OCI-LY1 (cell line): ENCODE measurements around the gene TRAPPC12.
"Not testable (repeated sequence)": the region's sequence is repeated elsewhere in the genome, so short reads cannot be mapped to it uniquely, and the experiment has no call there.

Experiments
- H2AFZ ChIP-seq: fragments of 200-600 bp; sonication (generic), shearing (Covaris generic); 2 replicates; pipeline ENCODE4 v1.6.0; 2014; ENCODE audit warnings: antibody characterized with exemption, mild to moderate bottlenecking, low read length
- H3F3A ChIP-seq: fragments of 200-600 bp; sonication (generic), shearing (Covaris generic); 2 replicates; pipeline ENCODE4 v1.6.0; 2014; ENCODE audit warnings: mild to moderate bottlenecking, antibody characterized with exemption, low read length, moderate library complexity; ENCODE audit not compliant: insufficient read depth
- H3K27ac ChIP-seq: fragments of 200-600 bp; sonication (generic); 2 replicates; pipeline ENCODE4 v1.5.1; 2014; ENCODE audit warnings: low read length, mixed run types, mild to moderate bottlenecking, low read depth; ENCODE audit not compliant: poor library complexity, severe bottlenecking
- H3K27me3 ChIP-seq: fragments of 200-600 bp; sonication (generic); 2 replicates; pipeline ENCODE4 v1.6.0; 2014; ENCODE audit warnings: antibody characterized with exemption, mild to moderate bottlenecking, low read length, moderate library complexity; ENCODE audit not compliant: insufficient read depth
- H3K36me3 ChIP-seq: fragments of 200-600 bp; sonication (generic); 2 replicates; pipeline ENCODE4 v1.6.1; 2014; ENCODE audit warnings: mild to moderate bottlenecking, antibody characterized with exemption, low read length, moderate library complexity, mixed read lengths; ENCODE audit not compliant: insufficient read depth
- H3K4me1 ChIP-seq: fragments of 200-600 bp; sonication (generic); 2 replicates; pipeline ENCODE4 v1.5.1; 2014; ENCODE audit warnings: mild to moderate bottlenecking, low read length, moderate library complexity; ENCODE audit not compliant: insufficient read depth, severe bottlenecking
- H3K4me2 ChIP-seq: fragments of 200-600 bp; sonication (generic), shearing (Covaris generic); 2 replicates; pipeline ENCODE4 v1.6.1; 2014; ENCODE audit warnings: low read length
- H3K4me3 ChIP-seq: fragments of 200-600 bp; sonication (generic); 2 replicates; pipeline ENCODE4 v1.5.1; 2014; ENCODE audit warnings: low read length, low read depth, mild to moderate bottlenecking, mixed read lengths; ENCODE audit not compliant: poor library complexity, severe bottlenecking
- H3K79me2 ChIP-seq: fragments of 200-600 bp; shearing (Covaris generic); 2 replicates; pipeline ENCODE4 v1.6.1; 2016; ENCODE audit warnings: mixed run types, low read length, mixed read lengths; ENCODE audit not compliant: insufficient read depth
- H3K9ac ChIP-seq: fragments of 200-600 bp; sonication (generic), shearing (Covaris generic); 2 replicates; pipeline ENCODE4 v1.6.1; 2014; ENCODE audit warnings: mild to moderate bottlenecking, low read length, mixed read lengths
- H3K9me2 ChIP-seq: fragments of 200-600 bp; sonication (generic), shearing (Covaris generic); 2 replicates; pipeline ENCODE4 v1.6.1; 2014; ENCODE audit warnings: low read depth, mild to moderate bottlenecking, low read length, mixed read lengths
- H3K9me3 ChIP-seq: fragments of 200-600 bp; shearing (Covaris generic); 2 replicates; pipeline ENCODE4 v1.6.1; 2014; ENCODE audit warnings: low read length, mixed read lengths
- H4K20me1 ChIP-seq: fragments of 200-600 bp; sonication (generic), shearing (Covaris generic); 2 replicates; pipeline ENCODE4 v1.6.0; 2016; ENCODE audit warnings: mild to moderate bottlenecking, low read length; ENCODE audit not compliant: insufficient read depth
- CTCF ChIP-seq: fragments of 200-600 bp; sonication (generic), shearing (Covaris generic); IDR thresholded peaks from 2 replicates; pipeline ENCODE4 v1.5.1; 2017; ENCODE audit warnings: mild to moderate bottlenecking, antibody characterized with exemption, low read length, moderate library complexity, mixed read lengths
- EZH2 ChIP-seq: fragments of 200-600 bp; sonication (generic), shearing (Covaris generic); IDR thresholded peaks from 2 replicates; pipeline ENCODE4 v1.8.0; 2017; ENCODE audit warnings: borderline replicate concordance, mixed run types, mild to moderate bottlenecking, antibody characterized with exemption, low read length, moderate library complexity, mixed read lengths

Gene TRAPPC12

GRCh38 chr2:3453190-3453999 is 73.9 kb downstream of the TRAPPC12 start:
- no peaks in the 10 kb centered on the region for H4K20me1 ChIP-seq
- H2AFZ ChIP-seq, result no peak overlapping the region
- no peaks in the 10 kb centered on the region for H3F3A ChIP-seq
- no peaks in the 10 kb centered on the region for H3K79me2 ChIP-seq
- no peaks in the 10 kb centered on the region for H3K9me3 ChIP-seq
- H3K4me3 ChIP-seq, result no peak overlapping the region
- peaks cover 42% of the 10 kb centered on the region for H3K36me3 ChIP-seq
- no peak for TF ChIP-seq EZH2
- no peak for TF ChIP-seq CTCF
- H3K4me1 ChIP-seq, result no peaks in the 10 kb centered on the region
- no peaks in the 10 kb centered on the region for H3K27me3 ChIP-seq
- no peak overlapping the region for H3K27ac ChIP-seq
- H3K4me2 ChIP-seq, result no peak overlapping the region
- no peak overlapping the region for H3K9ac ChIP-seq
- H3K9me2 ChIP-seq, result no peaks in the 10 kb centered on the region

- not testable (repeated sequence) for H3K9me3 ChIP-seq, H3K9me2 ChIP-seq, H3K27me3 ChIP-seq, H3K9ac ChIP-seq, H3K79me2 ChIP-seq, H4K20me1 ChIP-seq, H3K4me2 ChIP-seq, H3K27ac ChIP-seq, H3F3A ChIP-seq, H2AFZ ChIP-seq, H3K4me1 ChIP-seq, H3K4me3 ChIP-seq
- peaks cover 40% of the 10 kb centered on the region for H3K36me3 ChIP-seq
Observed at GRCh38 chr2:3454005-3454404, 74.5 kb downstream of the TRAPPC12 start.

- no peaks in the 10 kb centered on the region for H3K9me3 ChIP-seq
- H3K4me3 ChIP-seq, result no peak overlapping the region
- H3K9me2 ChIP-seq, result no peaks in the 10 kb centered on the region
- H3K27me3 ChIP-seq, result no peaks in the 10 kb centered on the region
- no peak overlapping the region for H3K4me2 ChIP-seq
- no peaks in the 10 kb centered on the region for H3K4me1 ChIP-seq
- peaks cover 34% of the 10 kb centered on the region for H3K36me3 ChIP-seq
- H3K9ac ChIP-seq, result no peak overlapping the region
- no peak overlapping the region for H2AFZ ChIP-seq
- no peak for TF ChIP-seq CTCF
- H4K20me1 ChIP-seq, result no peaks in the 10 kb centered on the region
- H3K79me2 ChIP-seq, result no peaks in the 10 kb centered on the region
- H3K27ac ChIP-seq, result no peak overlapping the region
- no peaks in the 10 kb centered on the region for H3F3A ChIP-seq
Observed at GRCh38 chr2:3454802-3455201, 75.3 kb downstream of the TRAPPC12 start.

GRCh38 chr2:3456125-3456524 is 76.6 kb downstream of the TRAPPC12 start:
- H3K9me2 ChIP-seq, result no peaks in the 10 kb centered on the region
- no peak overlapping the region for H2AFZ ChIP-seq
- no peak overlapping the region for H3K9ac ChIP-seq
- H3K27me3 ChIP-seq, result no peaks in the 10 kb centered on the region
- H3K4me3 ChIP-seq, result no peak overlapping the region
- H3K4me1 ChIP-seq, result peaks cover 4% of the 10 kb centered on the region
- H3K36me3 ChIP-seq, result peaks cover 34% of the 10 kb centered on the region
- H3F3A ChIP-seq, result no peaks in the 10 kb centered on the region
- no peaks in the 10 kb centered on the region for H4K20me1 ChIP-seq
- H3K4me2 ChIP-seq, result no peak overlapping the region
- no peaks in the 10 kb centered on the region for H3K9me3 ChIP-seq
- no peak for TF ChIP-seq CTCF
- TF ChIP-seq EZH2, result no peak
- H3K79me2 ChIP-seq, result no peaks in the 10 kb centered on the region
- no peak overlapping the region for H3K27ac ChIP-seq
